Eye (tissue), 1 donor: ENCODE data around the gene ARHGEF12.

Source experiments
- DNase-seq: peaks from one replicate; pipeline ENCODE4 v3.0.0-alpha.2; 2015

The ARHGEF12 gene, protein sequence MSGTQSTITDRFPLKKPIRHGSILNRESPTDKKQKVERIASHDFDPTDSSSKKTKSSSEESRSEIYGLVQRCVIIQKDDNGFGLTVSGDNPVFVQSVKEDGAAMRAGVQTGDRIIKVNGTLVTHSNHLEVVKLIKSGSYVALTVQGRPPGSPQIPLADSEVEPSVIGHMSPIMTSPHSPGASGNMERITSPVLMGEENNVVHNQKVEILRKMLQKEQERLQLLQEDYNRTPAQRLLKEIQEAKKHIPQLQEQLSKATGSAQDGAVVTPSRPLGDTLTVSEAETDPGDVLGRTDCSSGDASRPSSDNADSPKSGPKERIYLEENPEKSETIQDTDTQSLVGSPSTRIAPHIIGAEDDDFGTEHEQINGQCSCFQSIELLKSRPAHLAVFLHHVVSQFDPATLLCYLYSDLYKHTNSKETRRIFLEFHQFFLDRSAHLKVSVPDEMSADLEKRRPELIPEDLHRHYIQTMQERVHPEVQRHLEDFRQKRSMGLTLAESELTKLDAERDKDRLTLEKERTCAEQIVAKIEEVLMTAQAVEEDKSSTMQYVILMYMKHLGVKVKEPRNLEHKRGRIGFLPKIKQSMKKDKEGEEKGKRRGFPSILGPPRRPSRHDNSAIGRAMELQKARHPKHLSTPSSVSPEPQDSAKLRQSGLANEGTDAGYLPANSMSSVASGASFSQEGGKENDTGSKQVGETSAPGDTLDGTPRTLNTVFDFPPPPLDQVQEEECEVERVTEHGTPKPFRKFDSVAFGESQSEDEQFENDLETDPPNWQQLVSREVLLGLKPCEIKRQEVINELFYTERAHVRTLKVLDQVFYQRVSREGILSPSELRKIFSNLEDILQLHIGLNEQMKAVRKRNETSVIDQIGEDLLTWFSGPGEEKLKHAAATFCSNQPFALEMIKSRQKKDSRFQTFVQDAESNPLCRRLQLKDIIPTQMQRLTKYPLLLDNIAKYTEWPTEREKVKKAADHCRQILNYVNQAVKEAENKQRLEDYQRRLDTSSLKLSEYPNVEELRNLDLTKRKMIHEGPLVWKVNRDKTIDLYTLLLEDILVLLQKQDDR (N-terminal part only)

DNA sequence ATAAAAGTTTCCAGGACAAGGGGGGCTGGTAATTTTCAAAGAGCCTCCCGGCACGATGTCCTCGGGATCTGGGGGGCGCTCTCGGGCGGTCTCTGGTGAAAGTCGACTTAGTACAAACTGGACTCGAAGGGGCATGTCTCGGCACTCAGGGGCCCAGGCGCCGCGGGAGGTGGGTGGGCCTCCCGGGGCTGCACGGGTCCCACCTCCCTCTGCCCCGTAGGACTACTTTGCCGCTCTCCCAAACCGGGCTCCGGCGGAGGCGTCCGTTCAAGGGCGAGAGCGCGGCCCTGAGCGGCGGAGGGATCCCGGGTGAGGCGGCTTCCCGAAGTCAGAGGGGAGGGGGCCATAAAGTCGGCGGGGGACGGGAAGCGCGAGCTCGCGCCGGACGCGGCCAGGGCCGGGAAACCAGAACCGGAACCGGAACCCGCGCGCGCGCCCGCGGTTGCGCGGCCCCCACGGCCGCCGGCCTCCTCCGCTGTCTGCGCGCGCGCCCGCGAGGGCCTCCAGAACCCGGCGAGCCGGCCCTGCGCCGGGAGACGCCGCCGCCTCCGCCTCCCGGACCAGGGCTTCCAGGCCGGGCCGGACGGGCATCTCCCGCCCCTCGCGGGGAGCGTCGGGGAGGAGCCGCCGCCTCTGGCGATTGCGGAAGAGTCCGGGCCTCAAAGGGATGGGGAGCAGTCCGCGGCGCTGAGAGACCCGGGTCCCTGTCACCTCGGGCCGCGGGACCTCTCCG is at the start of gene ARHGEF12:
ARHGEF12 (plus strand) TSS at position 506 of the 733 bp plus-strand sequence. CDS start 831 bp downstream, outside the sequence.
- DNase-seq: peak; percentile 98

DNA sequence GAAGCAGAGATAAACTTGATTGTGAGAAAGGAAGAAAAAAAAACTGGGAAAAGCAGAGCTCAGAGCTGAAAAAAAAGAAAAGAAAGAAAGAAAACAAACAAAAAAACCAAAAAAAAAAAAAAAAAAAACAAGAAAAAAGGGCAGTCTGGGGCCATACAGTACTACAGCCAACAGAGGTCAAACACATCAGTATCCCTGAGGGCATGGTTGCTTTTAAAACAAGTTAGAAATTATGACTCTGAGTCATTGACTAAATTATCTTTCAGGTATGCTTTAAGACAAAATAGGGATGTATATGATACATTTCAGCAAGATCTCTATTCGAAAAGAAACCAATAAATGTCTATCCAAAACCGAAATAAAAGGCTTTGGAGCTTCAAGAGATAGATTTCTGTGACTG is 48.2 kb upstream of the ARHGEF12 start:
- no peak for DNase-seq

DNA sequence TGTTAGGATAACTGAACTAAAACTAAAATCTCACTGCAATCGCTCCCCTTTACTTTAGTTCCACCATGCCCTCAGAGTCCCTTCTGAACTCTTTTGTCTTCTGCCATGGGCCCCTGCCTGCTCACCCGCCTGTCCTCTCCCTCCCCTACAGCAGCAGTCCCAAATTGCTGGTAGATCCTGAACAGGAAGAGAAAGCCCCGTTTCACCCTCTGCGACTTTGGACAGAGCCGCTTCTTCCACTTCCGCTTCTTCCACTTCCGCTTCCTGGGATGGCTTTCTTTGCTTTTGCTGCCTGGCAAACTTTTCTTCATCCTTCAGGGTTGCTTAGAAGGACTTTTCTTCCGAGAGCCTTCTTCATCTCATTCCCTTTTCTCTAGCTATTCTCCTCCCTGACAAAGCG is 46.8 kb upstream of the ARHGEF12 start:
- no peak for DNase-seq

- no peak for DNase-seq
Measured at GRCh38 chr11:120290956-120291355, 45.3 kb upstream of the ARHGEF12 start.

DNA sequence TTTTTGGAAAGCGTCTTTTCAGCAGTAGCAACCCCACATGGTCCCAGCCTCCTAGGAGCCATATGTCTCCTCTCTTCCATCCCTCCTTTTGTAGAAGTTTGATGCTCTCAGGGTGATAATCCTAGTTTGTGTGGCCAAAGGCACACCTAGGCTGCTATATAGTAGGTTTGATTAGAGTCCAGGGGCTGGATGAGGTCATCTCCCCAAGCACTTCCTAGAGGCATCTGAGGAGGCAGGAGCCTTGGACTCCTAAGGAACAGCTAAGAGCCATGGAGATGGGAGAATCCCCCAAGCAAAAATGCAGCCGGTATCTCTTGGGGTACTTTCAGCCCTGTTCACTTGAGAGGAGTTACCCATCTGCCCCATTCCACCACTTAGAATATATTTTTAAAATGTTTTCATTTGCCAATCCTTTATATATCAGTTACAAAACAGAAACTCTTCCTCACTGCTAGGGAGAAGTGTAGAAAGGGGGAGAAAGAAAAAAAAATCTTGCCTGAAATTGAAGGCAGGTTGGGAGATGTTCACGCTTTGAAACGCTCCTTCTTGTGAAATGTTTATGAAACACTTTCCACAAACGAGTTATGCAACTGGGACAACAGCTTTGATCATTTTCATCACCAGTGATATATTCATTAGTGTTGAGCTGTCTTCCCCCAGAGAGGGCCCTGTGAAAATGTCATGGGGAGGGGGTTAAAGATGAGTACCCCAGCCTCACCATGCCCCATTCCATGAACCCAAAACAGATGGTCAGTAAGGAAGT is 43.0 kb upstream of the ARHGEF12 start:
- no peak for DNase-seq

- DNase-seq: no peak
Measured at GRCh38 chr11:120294096-120294495, 42.1 kb upstream of the ARHGEF12 start.

DNA sequence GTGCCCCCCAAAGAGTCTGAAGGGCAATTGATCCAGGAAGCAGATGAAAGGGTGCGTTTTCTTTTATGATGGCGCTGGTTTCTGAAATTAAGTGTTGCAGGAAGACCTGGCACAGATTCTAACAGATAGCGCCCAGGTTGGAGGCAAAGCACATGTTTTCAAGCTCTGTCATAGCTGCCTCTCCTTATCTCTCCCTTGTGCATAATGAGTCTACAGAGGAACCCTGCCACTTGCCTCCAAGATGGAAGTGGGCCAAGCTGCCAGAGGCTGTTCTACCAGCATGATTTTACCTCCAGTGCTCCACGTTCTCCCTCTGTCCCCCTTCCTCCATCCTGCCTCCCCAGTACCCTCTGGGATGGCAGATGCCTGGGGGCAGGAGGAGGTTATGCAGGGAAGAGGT is 41.1 kb upstream of the ARHGEF12 start:
- DNase-seq: no peak

DNA sequence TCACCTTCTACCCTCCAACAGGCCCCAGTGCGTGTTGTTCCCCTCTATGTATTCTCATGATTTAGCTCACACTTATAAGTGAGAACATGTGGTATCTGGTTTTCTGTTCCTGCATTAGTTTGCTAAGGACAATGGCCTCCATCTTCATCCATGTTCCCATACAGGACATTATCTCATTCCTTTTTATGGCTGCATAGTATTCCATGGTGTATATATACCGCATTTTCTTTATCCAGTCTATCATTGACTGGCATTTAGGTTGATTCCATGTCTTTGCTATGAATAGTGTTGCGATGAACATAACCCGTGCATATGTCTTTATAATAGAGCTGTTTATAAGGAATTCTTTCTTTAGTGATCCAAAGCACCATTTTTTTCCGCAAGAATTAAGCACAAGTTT is 39.7 kb upstream of the ARHGEF12 start:
- no peak for DNase-seq

DNA sequence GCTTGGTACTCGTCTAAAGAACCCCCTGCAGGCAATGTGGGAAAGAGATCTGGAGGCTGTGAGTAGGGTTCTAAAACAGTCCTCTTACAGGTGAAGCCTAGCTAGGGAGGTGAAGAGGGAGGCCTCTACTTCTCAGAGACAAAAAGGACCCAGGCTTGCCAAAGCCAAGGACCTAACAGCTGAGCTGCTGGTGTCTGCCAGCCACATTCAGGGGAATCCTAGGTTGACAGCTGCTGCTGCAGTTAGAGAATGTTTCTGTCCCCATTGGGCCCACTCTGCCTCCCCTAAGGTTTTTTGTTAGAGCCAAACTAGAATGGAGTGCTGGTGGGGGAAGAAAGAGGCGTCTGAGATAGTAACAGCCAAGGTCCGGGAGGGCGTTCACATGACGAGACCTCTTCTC is 37.8 kb upstream of the ARHGEF12 start:
- no peak for DNase-seq

DNA sequence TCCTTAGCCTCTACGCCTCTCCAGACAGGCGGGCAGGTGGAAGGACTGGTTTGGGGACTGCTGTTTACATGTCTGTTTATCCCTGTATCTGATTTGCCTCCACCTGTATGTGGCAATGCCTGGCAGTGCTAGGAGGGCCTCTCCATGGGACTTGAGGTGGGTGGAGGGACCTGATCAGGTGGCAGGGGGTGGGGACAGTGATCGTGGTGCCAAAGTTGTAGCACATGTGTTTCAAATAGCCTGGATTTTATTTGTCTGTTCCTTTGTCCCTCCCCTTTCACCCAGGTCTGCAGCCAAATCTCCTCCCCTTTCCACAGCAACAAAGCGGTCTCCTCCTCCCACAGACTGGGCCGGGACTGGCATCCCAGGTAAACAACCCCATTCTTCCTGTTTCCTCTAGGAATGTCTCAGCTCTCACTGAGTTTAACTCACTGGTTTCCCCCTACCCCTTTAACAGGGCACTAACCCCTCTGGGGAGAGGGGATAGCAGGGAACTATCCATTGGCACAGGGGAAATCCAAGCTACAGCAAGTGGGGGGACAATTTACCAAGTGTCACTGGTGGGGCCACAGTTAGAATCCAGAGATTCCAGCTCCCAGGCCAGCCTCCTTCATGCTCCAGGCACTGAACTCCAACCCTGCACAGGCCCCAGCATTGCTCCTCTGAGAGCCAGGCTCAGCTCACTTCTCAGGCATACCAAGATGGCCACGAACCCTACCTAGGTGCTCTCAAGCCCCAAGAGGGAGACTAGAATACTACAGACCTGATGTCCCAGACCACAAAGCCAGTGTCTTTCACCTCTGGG is 34.0 kb upstream of the ARHGEF12 start:
- no peak for DNase-seq

- peak; percentile 92 for DNase-seq
Measured at GRCh38 chr11:120303004-120303637, 33.1 kb upstream of the ARHGEF12 start.

DNA sequence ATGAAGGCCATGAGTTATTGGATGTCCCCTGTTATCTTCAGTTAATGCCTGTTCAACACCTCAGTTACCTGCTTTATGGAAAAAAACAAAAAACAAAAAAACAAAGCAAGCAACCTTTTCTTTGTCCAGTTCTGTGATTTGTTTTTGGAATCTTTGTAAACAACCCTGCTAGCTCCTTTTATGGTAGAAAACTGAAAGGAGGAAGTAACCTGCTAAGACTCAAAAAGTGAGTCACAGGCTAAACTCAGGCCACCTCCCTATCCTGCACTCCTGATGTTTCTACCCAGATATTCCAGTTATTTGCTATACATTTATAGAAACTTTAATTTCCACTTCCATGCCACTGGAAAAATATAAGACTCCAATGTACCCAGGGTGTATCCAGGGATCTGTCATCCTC is 31.7 kb upstream of the ARHGEF12 start:
- DNase-seq: no peak

- DNase-seq: no peak
Measured at GRCh38 chr11:120305286-120305685, 30.9 kb upstream of the ARHGEF12 start.

DNA sequence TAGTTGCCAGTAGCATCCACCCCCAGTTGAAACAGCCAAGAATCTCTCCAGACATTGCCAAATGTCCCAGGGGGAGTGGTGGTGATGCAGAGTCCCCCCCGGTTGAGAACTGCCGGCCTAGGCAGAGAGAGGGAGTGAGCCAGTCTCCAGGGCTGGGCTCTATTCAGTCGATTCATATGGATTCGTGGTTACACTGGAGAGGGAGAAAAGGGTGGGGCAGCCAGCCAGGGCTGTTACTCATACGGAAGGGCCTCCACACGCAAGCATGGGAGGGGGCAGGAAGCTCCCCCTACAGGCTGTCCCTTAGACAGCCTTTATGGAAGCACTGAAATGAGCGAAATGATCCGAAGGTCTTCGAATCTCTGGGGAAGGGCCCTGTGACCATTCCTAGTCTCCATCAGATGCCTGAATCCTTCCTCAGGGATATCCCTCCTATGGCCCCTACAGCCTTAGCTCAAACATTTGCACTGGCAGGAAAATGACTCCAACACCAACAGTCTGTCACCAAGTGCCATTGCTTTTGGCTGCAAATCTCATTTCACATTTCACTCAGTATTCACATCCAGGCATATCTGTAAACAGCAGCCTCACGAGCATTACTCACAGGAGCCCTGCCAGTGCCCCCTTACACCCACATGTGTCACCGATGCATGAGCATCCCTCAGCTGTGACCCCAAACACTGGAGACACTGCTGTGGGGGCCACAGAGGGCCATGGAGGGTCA is 29.5 kb upstream of the ARHGEF12 start:
- no peak for DNase-seq

DNA sequence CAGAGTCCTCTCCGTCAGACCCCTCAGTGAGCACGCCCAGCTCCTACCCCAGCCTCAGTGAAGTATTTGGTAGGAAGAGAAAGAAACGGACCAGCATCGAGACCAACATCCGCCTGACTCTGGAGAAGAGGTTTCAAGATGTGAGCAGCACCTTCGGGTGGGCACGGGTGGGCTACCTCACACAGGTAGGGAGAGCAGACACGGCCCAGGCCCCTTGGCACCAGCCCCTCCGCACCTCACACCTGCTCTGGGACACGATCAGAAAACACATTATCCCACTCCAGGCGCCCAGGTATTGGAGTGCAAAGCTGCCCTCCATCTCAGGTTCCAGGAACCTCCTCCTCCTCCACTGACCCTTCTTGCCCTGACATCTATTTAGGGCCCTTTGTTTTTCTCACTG is 28.7 kb upstream of the ARHGEF12 start:
- no peak for DNase-seq

DNA sequence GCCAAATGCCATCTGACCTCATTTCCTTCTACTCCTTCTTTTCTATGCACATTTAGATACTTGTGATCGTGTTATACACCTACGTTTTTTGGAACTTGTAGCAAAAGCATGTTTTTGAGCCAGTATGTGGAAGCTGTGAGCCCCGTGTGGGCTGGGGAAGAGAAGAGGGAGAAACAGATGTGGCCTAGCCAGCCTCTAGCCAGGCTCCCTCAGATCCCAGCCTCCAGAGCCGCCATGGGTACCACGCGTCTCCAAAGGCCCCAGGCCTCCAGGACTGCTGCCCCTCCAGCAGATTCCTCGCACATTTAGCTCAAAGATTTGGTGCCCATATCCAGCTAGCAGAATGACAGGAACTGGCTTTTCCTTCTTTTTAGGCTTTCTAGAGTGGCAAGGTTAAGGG is 28.1 kb upstream of the ARHGEF12 start:
- no peak for DNase-seq

GRCh38 chr11:120310870-120311269 is 25.3 kb upstream of the ARHGEF12 start:
- DNase-seq: no peak

DNA sequence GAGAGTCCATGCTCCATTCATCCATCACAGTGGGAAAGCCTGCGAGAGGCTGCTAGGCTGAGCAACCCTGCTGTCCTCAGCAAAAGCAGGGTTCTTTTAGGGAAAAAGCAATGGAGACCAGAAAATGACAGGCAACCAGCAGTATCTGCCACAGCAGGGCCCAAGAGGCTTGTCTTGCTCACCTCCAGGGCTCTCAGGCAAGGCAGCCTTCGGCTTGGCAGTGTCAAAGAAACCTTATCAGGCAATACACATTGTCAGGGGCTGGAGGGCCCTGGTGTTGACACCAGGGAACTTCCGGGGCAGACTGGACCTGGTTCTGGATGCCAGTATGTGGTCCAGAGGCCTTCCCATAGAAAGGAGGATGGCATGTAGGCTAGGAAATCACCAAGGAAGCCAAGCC is 21.4 kb upstream of the ARHGEF12 start:
- DNase-seq: no peak

DNA sequence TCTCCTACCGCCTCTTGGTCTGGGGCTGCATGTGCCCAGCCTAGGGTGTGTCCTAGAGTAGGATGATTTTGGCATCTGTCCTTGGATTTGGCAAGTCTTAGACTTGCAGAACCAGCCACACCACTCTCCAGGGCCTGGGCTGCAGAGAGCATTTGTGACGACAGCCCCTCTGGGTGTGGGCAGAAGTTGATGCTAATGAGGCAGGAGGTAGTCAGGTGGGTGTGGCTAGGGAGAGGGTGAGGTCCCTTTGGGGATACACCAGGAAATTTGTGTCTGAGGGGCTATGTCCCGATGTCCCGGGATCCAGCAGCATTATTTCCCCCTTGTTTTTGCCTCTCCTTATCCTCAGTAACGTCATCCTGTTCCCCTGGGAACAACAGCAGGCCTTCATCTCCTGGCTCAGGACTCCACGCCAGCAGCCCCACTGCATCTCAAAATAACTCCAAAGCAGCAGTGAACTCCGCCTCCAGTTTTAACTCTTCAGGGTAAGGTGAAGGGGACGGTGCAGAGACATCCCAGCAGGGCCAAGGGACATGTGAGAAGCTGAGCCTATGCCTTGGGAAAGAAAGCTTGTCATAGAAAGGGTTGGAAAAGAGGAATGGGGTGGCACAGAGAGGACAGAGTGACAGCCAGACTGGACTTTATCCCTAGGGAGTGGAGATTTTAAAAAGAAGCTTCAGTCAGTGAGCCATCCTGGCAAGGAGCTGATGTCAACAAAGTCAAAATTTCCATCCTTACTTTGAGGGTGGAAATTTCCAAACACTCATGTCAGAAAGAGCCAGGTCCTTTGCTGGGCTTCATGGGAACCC is 19.1 kb upstream of the ARHGEF12 start:
- DNase-seq: no peak
